GM10266 (cell line): ENCODE data around the gene PHACTR2.

Experiments
- DNase-seq: peaks from one replicate; pipeline ENCODE4 v3.0.0; 2012; ENCODE audit errors: extremely low spot score
- TF ChIP-seq, protein P1 (sequence below): IDR thresholded peaks from 2 replicates; pipeline ENCODE4 v1.5.1; 2012; ENCODE audit warnings: mild to moderate bottlenecking, low read depth; ENCODE audit not compliant: control insufficient read depth, insufficient read depth; ENCODE audit errors: missing control alignments

PHACTR2 gene

DNA sequence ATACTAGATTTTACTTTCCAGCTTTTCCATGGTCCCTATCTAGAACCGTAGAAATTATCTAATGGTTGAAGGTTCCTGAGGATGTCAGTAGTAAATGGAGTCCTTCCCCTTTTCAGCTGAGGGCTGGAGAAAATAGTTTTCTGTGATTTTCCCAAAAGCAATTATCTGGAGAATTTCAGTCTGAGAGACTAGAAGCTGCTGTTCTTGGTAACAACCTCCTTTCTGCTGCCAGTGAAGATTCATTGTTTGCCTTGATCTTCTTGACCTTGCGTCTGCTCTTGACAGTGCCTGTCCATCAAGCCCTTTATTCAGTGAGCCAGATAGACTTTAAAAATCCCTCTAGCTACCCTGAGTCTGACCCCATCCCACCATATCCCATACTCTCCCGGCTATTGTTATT, 73.1 kb downstream of the PHACTR2 start:
- TF ChIP-seq, protein P1, sequence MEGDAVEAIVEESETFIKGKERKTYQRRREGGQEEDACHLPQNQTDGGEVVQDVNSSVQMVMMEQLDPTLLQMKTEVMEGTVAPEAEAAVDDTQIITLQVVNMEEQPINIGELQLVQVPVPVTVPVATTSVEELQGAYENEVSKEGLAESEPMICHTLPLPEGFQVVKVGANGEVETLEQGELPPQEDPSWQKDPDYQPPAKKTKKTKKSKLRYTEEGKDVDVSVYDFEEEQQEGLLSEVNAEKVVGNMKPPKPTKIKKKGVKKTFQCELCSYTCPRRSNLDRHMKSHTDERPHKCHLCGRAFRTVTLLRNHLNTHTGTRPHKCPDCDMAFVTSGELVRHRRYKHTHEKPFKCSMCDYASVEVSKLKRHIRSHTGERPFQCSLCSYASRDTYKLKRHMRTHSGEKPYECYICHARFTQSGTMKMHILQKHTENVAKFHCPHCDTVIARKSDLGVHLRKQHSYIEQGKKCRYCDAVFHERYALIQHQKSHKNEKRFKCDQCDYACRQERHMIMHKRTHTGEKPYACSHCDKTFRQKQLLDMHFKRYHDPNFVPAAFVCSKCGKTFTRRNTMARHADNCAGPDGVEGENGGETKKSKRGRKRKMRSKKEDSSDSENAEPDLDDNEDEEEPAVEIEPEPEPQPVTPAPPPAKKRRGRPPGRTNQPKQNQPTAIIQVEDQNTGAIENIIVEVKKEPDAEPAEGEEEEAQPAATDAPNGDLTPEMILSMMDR: no peak
- DNase-seq: no peak

DNA sequence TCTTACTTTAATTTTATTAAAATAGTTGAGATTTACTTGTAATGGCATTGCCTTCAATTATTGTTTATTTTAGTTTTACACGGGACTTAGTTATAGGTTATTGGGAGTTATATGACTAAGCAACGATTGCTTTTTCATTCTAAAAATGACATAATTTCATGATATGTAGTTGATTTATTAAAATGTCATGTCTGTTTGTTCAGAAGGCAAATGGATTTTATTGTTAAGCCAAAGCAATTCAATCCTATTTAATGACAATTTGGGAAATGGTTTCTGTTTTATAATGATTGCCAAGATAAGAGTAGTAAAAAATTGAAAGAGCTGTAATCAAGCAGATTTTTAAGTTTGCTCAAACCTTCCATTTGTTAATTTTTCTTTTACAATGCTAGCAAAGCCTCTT, 74.7 kb downstream of the PHACTR2 start:
- no peak for DNase-seq
- TF ChIP-seq, protein P1: no peak

DNA sequence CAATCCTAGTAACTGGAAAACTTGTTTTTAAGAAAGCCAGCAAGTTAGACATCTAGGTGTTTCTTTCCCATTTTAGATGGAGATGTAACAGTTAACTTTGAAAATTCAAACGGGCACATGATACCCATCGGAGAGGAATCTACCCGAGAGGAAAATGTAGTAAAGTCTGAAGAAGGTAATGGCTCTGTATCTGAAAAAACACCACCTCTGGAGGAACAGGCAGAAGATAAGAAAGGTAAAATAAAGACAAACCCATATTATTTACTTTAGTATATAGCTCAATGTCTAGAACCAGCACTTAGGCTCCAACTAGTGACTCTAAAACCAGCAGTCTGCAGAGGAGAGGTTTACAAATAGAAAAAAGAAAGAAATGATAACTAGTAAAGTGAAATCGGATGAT, 75.9 kb downstream of the PHACTR2 start:
- DNase-seq: no peak
- TF ChIP-seq, protein P1: no peak

DNA sequence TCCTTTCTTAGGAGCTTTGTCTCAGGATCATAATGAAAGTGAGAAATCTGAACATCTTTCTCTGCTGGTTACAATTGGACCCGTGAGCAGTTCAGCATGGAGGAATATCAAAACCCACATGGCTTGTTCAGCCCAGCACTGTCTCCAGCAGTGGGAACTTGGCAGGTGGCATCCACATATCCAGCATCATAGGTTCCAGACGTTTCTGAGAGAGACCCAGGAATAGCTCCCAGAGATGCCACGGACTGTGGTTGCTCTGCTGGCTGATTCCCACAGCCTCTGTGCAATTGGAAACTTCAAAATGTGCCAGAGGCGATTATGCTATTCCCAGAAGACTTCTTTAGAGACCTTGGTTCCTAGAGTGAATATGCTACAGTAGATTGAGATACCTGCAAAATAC, 76.4 kb downstream of the PHACTR2 start:
- no peak for DNase-seq
- TF ChIP-seq, protein P1: no peak

DNA sequence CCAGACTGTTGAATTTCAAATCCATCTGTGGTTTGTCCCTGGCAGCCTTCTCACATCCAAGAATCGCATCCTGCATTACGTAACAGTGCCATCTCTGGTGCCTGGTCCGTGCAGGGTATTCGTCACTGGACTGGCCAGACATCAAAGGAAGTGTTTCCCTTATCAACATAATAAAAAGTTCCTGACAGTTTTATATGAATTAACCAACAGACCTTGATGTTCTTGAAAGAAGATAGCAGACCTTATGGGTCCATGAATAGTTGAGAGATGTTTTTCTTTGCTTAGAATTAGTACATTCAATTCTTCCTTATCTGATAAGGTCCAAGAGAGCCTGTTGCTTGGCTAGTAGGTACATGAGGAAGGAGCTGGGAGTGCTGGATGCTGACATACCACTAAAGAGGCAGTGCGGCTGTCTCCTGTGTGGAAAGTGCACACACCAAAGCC, 77.6 kb downstream of the PHACTR2 start:
- TF ChIP-seq, protein P1: no peak
- DNase-seq: no peak

DNA sequence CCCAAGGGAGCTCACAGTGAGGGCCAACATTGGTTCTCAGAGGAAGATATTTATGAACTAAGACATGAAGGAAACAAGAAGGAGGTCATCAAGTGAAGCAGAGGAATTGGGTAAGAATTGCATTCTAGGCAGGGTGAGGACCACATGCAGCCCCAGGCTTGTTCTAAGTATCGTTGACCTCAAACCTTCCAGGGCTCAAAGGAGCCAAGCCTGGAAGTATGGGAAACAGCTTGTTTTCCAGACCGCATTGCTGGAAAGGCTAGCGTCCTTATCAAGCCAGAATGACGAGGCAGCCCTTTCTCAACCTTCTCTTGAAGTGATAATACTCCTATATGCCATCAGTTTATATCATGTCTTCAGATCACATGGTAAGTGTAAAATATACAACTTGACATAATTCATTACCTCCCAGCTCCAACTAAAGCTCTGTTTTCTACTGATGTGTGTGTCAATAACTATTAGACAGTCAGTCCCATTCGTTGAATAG, 79.6 kb downstream of the PHACTR2 start:
- no peak for DNase-seq
- TF ChIP-seq, protein P1: no peak

DNA sequence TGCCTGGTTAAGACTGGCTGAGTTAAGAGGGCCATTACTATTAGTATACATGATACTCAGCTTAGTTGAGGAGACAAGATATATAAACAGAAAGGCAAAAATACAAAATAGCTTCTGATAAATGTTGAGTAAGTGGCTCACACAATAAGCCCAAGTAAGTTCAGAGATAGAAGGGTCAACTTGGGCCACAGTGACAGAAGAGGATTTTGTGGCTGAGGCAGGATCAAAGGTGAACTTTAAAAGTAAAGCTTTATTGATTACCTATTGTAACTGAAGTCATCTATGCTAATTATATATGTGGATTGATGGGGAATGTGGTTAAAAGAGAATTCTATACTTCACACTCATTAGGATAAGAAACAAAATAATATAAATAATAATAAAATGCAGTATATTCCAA, 80.8 kb downstream of the PHACTR2 start:
- DNase-seq: no peak
- TF ChIP-seq, protein P1: no peak

DNA sequence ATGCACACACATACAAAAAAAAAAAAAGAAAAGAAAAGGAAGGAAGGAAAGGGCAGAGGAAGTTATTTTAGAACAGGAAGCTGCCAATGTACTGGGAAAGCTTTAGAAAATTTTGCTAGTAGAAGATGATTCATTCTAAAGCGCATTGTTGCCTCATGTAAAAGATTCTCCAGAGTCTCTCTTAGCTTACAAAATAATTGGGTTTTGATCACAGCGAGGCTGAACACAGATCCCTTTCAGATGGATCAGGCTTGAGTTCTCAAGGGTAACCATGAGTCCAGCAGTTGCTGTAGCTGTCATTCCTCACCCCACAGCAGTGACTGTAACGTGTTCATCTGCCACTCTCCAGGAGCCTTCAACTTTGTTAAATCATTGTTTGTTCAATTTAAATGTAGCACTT, 81.9 kb downstream of the PHACTR2 start:
- no peak for DNase-seq
- TF ChIP-seq, protein P1: no peak
